H9 (cell line): ENCODE results near the gene DOCK7. TPM values are rescaled to one million over a fixed set of nuclear protein-coding genes. Genes with fewer than 3 reads are reported as not detected.

Source experiments
- DNase-seq: peaks from one replicate; pipeline ENCODE4 v3.0.0-alpha.2; 2017
- H2AFZ ChIP-seq: one replicate; pipeline ENCODE4 v1.6.1; 2013; ENCODE audit warnings: mild to moderate bottlenecking, low read length, control low read depth, moderate library complexity
- H2AK5ac ChIP-seq: 2 replicates; pipeline ENCODE4 v1.6.1; 2013; ENCODE audit warnings: low read length, control low read depth, mixed read lengths; ENCODE audit not compliant: insufficient read length
- H2BK120ac ChIP-seq: one replicate; pipeline ENCODE4 v1.6.1; 2013; ENCODE audit warnings: low read depth, mild to moderate bottlenecking, low read length, control low read depth, inconsistent platforms; ENCODE audit not compliant: poor library complexity, severe bottlenecking
- H2BK12ac ChIP-seq: 2 replicates; pipeline ENCODE4 v1.6.1; 2013; ENCODE audit warnings: low read length, control low read depth, mixed read lengths, low read depth; ENCODE audit not compliant: insufficient read length
- H2BK15ac ChIP-seq: 2 replicates; pipeline ENCODE4 v1.6.1; 2013; ENCODE audit warnings: low read depth, low read length, control low read depth
- H2BK20ac ChIP-seq: one replicate; pipeline ENCODE4 v1.6.1; 2013; ENCODE audit warnings: low read depth, mild to moderate bottlenecking, low read length, control low read depth, inconsistent platforms; ENCODE audit not compliant: poor library complexity, severe bottlenecking
- H2BK5ac ChIP-seq: 2 replicates; pipeline ENCODE4 v1.6.1; 2013; ENCODE audit warnings: low read length, control low read depth, mixed read lengths; ENCODE audit not compliant: insufficient read length
- H3K14ac ChIP-seq: 2 replicates; pipeline ENCODE4 v1.6.1; 2013; ENCODE audit warnings: low read length, control low read depth; ENCODE audit not compliant: insufficient read depth
- H3K18ac ChIP-seq: 2 replicates; pipeline ENCODE4 v1.6.1; 2013; ENCODE audit warnings: low read depth, mild to moderate bottlenecking, mixed read lengths, low read length, control low read depth; ENCODE audit not compliant: insufficient read length
- H3K23ac ChIP-seq: 2 replicates; pipeline ENCODE4 v1.6.1; 2013; ENCODE audit warnings: low read length, control low read depth, mixed read lengths, low read depth; ENCODE audit not compliant: insufficient read length
- H3K23me2 ChIP-seq: 2 replicates; pipeline ENCODE4 v1.6.1; 2013; ENCODE audit warnings: low read depth, mild to moderate bottlenecking, mixed read lengths, low read length, control low read depth; ENCODE audit not compliant: insufficient read length, poor library complexity, severe bottlenecking
- H3K27ac ChIP-seq: 2 replicates; pipeline ENCODE4 v1.5.1; 2013; ENCODE audit warnings: low read length, control low read depth, mixed read lengths, low read depth; ENCODE audit not compliant: insufficient read length
- H3K27me3 ChIP-seq: 2 replicates; pipeline ENCODE4 v1.6.1; 2013; ENCODE audit warnings: low read length, control low read depth, inconsistent platforms; ENCODE audit not compliant: insufficient read depth
- H3K4ac ChIP-seq: 2 replicates; pipeline ENCODE4 v1.6.1; 2013; ENCODE audit warnings: low read depth, mild to moderate bottlenecking, control low read depth, inconsistent platforms, low read length, moderate library complexity
- H3K4me1 ChIP-seq: 2 replicates; pipeline ENCODE4 v1.6.1; 2013; ENCODE audit warnings: low read length, control low read depth, inconsistent platforms; ENCODE audit not compliant: insufficient read depth
- H3K4me2 ChIP-seq: 2 replicates; pipeline ENCODE4 v1.6.1; 2013; ENCODE audit warnings: low read length, control low read depth, mixed read lengths; ENCODE audit not compliant: insufficient read length, insufficient read depth
- H3K56ac ChIP-seq: 2 replicates; pipeline ENCODE4 v1.6.1; 2013; ENCODE audit warnings: low read depth, mild to moderate bottlenecking, mixed read lengths, low read length, control low read depth; ENCODE audit not compliant: insufficient read length
- H3K79me1 ChIP-seq: 2 replicates; pipeline ENCODE4 v1.6.1; 2013; ENCODE audit warnings: low read depth, mild to moderate bottlenecking, moderate library complexity, low read length, control low read depth, inconsistent platforms; ENCODE audit not compliant: insufficient read depth, poor library complexity, severe bottlenecking
- H3K79me2 ChIP-seq: 2 replicates; pipeline ENCODE4 v1.6.1; 2013; ENCODE audit warnings: low read length, control low read depth, inconsistent platforms; ENCODE audit not compliant: insufficient read depth
- H3K9ac ChIP-seq: 2 replicates; pipeline ENCODE4 v1.6.1; 2013; ENCODE audit warnings: low read length, control low read depth, mixed read lengths; ENCODE audit not compliant: insufficient read length; ENCODE audit errors: extremely low read depth
- H3K9me3 ChIP-seq: one replicate; pipeline ENCODE4 v1.6.1; 2013; ENCODE audit warnings: low read depth, low read length, inconsistent platforms; ENCODE audit not compliant: control insufficient read depth
- H3T11ph ChIP-seq: one replicate; pipeline ENCODE4 v1.6.1; 2013; ENCODE audit warnings: mild to moderate bottlenecking, low read length, control low read depth, inconsistent platforms
- H4K20me1 ChIP-seq: one replicate; pipeline ENCODE4 v1.6.1; 2013; ENCODE audit not compliant: control insufficient read depth, insufficient read length, insufficient read depth
- H4K5ac ChIP-seq: 2 replicates; pipeline ENCODE4 v1.6.1; 2013; ENCODE audit warnings: low read depth, mild to moderate bottlenecking, mixed read lengths, low read length, control low read depth; ENCODE audit not compliant: insufficient read length
- H4K8ac ChIP-seq: replicated peaks from 2 replicates; pipeline ENCODE4 v1.6.1; 2013; ENCODE audit warnings: low read length, control low read depth, mixed read lengths, low read depth; ENCODE audit not compliant: insufficient read length
- H4K91ac ChIP-seq: 2 replicates; pipeline ENCODE4 v1.6.1; 2013; ENCODE audit warnings: low read depth, mild to moderate bottlenecking, moderate library complexity, mixed read lengths, low read length, control low read depth; ENCODE audit not compliant: insufficient read length
- H3K27ac Mint-ChIP-seq, 3 experiments: 2 replicates in 2 of 3; 3 replicates in 1 of 3; pipeline ENCODE4 v1.8.0; 2020 to 2021; ENCODE audit warnings: mixed read lengths in 3 of 3, mild to moderate bottlenecking in 1 of 3, moderate library complexity in 1 of 3
- H3K27me3 Mint-ChIP-seq: 2 replicates; pipeline ENCODE4 v1.8.0; 2021; ENCODE audit warnings: low read depth, mild to moderate bottlenecking, moderate library complexity, mixed read lengths
- H3K36me3 Mint-ChIP-seq, 3 experiments: 2 replicates in 2 of 3; 3 replicates in 1 of 3; pipeline ENCODE4 v1.8.0; 2020 to 2021; ENCODE audit warnings: low read depth in 3 of 3, mixed read lengths in 3 of 3; ENCODE audit not compliant: insufficient read depth in 1 of 3
- H3K4me1 Mint-ChIP-seq, 2 experiments: 2 replicates each; pipeline ENCODE4 v1.8.0; 2020; ENCODE audit warnings: mixed read lengths in 2 of 2
- H3K4me3 Mint-ChIP-seq, 2 experiments: 2 replicates in 1 of 2; 3 replicates in 1 of 2; pipeline ENCODE4 v1.8.0; 2020 to 2021; ENCODE audit warnings: mild to moderate bottlenecking in 2 of 2, mixed read lengths in 2 of 2, moderate library complexity in 1 of 2
- H3K9me3 Mint-ChIP-seq, 2 experiments: 2 replicates in 1 of 2; 3 replicates in 1 of 2; pipeline ENCODE4 v1.8.0; 2020; ENCODE audit warnings: mild to moderate bottlenecking in 2 of 2, mixed read lengths in 2 of 2, moderate library complexity in 1 of 2
- WGBS: extraction: QIAGEN DNeasy Blood & Tissue Kit; methylation state at CpG from one replicate; pipeline ENCODE4 v1.1.7; 2013; ENCODE audit warnings: missing lambda C conversion rate, low lambda C conversion rate, mixed read lengths; ENCODE audit not compliant: insufficient read length; ENCODE audit errors: extremely low coverage; 5-methylcytosine and 5-hydroxymethylcytosine counted together
- total RNA-seq: library from RNA; stranded (reverse); gene quantifications from 2 replicates; pipeline ENCODE4 v1.2.1, GENCODE V29; 2021
- TF ChIP-seq, protein P1 (sequence below): fragments of 200-600 bp; sonication (generic); conservative IDR thresholded peaks from 3 replicates; pipeline ENCODE4 v1.8.0; 2021; ENCODE audit warnings: antibody characterized with exemption, mild to moderate bottlenecking

DOCK7 gene
- total RNA-seq, 1 experiment from 2014 or later: 36.8 TPM

DNA sequence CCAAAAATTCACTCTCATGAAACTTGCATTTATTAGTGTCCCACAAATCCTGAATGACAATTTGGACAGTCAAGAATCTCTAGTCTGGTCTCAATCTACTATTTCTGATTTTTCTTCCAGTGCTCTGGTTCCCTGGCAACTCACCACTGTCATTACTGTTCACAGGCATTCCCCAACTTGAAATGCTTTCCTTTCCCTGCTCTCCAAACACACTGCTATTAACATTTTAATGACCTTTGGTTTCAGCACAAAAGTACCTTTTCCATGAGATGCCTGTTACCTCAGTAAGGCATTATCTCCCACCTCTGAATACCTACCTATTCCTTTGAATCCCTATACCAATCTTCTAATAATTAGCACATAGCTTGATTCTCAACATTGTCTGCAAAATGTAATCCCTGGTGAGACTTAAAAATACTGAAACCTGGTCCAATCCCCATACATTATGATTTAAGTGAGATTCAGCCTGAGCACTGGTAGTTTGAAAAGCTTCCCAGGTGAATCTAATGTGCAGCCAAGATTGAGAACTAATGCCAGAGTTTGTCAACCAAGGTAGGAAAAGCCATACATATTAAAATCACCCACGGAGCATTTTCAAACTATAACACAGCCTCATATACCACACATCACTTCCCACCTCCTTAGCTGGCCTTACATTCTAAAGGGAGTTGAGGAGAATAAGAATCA, 102.6 kb downstream of the DOCK7 start:
- H3K27me3 ChIP-seq: no peaks in the 10 kb centered on the region
- WGBS: no CpG with 5 or more reads among the region's 1 CpG
- H3K23ac ChIP-seq: no peak overlapping the region
- H2BK15ac ChIP-seq: no peak overlapping the region
- Mint-ChIP-seq H3K4me3 (no peak overlapping the region), H3K9me3 (no peaks in the 10 kb centered on the region; a peak in 1 of 5 replicates), H3K36me3 (peaks cover 2 to 8% (median 7%) of the 10 kb centered on the region in 3 experiments; a peak in 5 of 7 replicates), H3K27ac (peak overlapping the region; percentile 86 to 95 (median 87); a peak in 6 of 7 replicates), H3K4me1 (peaks cover 17 to 24% of the 10 kb centered on the region in 2 experiments), H3K27me3 (no peaks in the 10 kb centered on the region)
- H3K27ac ChIP-seq: peak overlapping the region; percentile 22
- no peak overlapping the region for H3K14ac ChIP-seq
- no peak overlapping the region for H4K8ac ChIP-seq
- H3K23me2 ChIP-seq: no peaks in the 10 kb centered on the region
- TF ChIP-seq, protein P1, sequence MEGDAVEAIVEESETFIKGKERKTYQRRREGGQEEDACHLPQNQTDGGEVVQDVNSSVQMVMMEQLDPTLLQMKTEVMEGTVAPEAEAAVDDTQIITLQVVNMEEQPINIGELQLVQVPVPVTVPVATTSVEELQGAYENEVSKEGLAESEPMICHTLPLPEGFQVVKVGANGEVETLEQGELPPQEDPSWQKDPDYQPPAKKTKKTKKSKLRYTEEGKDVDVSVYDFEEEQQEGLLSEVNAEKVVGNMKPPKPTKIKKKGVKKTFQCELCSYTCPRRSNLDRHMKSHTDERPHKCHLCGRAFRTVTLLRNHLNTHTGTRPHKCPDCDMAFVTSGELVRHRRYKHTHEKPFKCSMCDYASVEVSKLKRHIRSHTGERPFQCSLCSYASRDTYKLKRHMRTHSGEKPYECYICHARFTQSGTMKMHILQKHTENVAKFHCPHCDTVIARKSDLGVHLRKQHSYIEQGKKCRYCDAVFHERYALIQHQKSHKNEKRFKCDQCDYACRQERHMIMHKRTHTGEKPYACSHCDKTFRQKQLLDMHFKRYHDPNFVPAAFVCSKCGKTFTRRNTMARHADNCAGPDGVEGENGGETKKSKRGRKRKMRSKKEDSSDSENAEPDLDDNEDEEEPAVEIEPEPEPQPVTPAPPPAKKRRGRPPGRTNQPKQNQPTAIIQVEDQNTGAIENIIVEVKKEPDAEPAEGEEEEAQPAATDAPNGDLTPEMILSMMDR: no peak
- no peak for DNase-seq
- no peak overlapping the region for H3K9ac ChIP-seq
- H2BK5ac ChIP-seq: no peak overlapping the region
- H4K5ac ChIP-seq: no peak overlapping the region
- no peaks in the 10 kb centered on the region for H3K9me3 ChIP-seq
- H2BK12ac ChIP-seq: no peak overlapping the region
- no peak overlapping the region for H2BK120ac ChIP-seq
- H2AFZ ChIP-seq: no peak overlapping the region
- no peaks in the 10 kb centered on the region for H3K4me1 ChIP-seq
- peak overlapping the region; percentile 9 for H3K4me2 ChIP-seq
- no peak overlapping the region for H2BK20ac ChIP-seq
- H3K79me2 ChIP-seq: no peaks in the 10 kb centered on the region
- H4K91ac ChIP-seq: no peak overlapping the region
- H4K20me1 ChIP-seq: no peaks in the 10 kb centered on the region
- H3K18ac ChIP-seq: no peak overlapping the region
- H3K56ac ChIP-seq: no peak overlapping the region
- H3T11ph ChIP-seq: no peak overlapping the region
- H3K4ac ChIP-seq: no peak overlapping the region
- no peaks in the 10 kb centered on the region for H3K79me1 ChIP-seq
- H2AK5ac ChIP-seq: no peak overlapping the region
